SU-DHL-6 (cell line): ENCODE data around the gene ZNF467.

Experiments used
- H2AFZ ChIP-seq: fragments of 200-600 bp; sonication (generic); 2 replicates; pipeline ENCODE4 v1.6.1; 2014; ENCODE audit warnings: low read depth, mild to moderate bottlenecking, moderate library complexity, mixed read lengths, antibody characterized with exemption, low read length; ENCODE audit not compliant: severe bottlenecking
- H3F3A ChIP-seq: fragments of 200-600 bp; shearing (Covaris generic); 2 replicates; pipeline ENCODE4 v1.6.0; 2016; ENCODE audit warnings: antibody characterized with exemption, mild to moderate bottlenecking; ENCODE audit not compliant: insufficient read depth
- H3K27ac ChIP-seq: fragments of 200-600 bp; sonication (generic); 2 replicates; pipeline ENCODE4 v1.5.1; 2016; ENCODE audit warnings: low read depth, mild to moderate bottlenecking, low read length, moderate library complexity, mixed read lengths
- H3K27me3 ChIP-seq: fragments of 200-600 bp; sonication (generic), shearing (Covaris generic); 2 replicates; pipeline ENCODE4 v1.6.0; 2014; ENCODE audit warnings: mild to moderate bottlenecking, low read length
- H3K36me3 ChIP-seq: fragments of 200-600 bp; sonication (generic); 2 replicates; pipeline ENCODE4 v1.6.1; 2014; ENCODE audit warnings: mild to moderate bottlenecking, low read length, mixed read lengths
- H3K4me2 ChIP-seq: fragments of 300-600, 200-600 bp; shearing (Covaris generic), sonication (generic); 2 replicates; pipeline ENCODE4 v1.6.0; 2014; ENCODE audit warnings: low read length, low read depth, mild to moderate bottlenecking; ENCODE audit not compliant: poor library complexity, severe bottlenecking
- H3K4me3 ChIP-seq: fragments of 200-600 bp; sonication (generic); 2 replicates; pipeline ENCODE4 v1.5.1; 2014; ENCODE audit warnings: antibody characterized with exemption, low read length, mild to moderate bottlenecking, mixed read lengths; ENCODE audit not compliant: insufficient read depth, poor library complexity, severe bottlenecking
- H3K79me2 ChIP-seq: fragments of 200-600 bp; sonication (generic); 2 replicates; pipeline ENCODE4 v1.6.1; 2014; ENCODE audit warnings: mild to moderate bottlenecking, low read length, moderate library complexity; ENCODE audit not compliant: insufficient read depth
- H3K9ac ChIP-seq: fragments of 200-600 bp; sonication (generic); 2 replicates; pipeline ENCODE4 v1.7.0; 2014; ENCODE audit warnings: mild to moderate bottlenecking, low read length
- H3K9me2 ChIP-seq: fragments of 200-600 bp; sonication (generic); replicated peaks from 2 replicates; pipeline ENCODE4 v1.6.1; 2014; ENCODE audit warnings: low read length; ENCODE audit not compliant: insufficient read depth
- H3K9me3 ChIP-seq: fragments of 200-600 bp; sonication (generic); 2 replicates; pipeline ENCODE4 v1.6.1; 2014; ENCODE audit warnings: low read length, mixed read lengths; ENCODE audit not compliant: insufficient read depth
- H4K20me1 ChIP-seq: fragments of 200-600 bp; sonication (generic); 2 replicates; pipeline ENCODE4 v1.6.1; 2014; ENCODE audit warnings: low read depth, mild to moderate bottlenecking, antibody characterized with exemption, low read length, moderate library complexity, mixed read lengths
- CTCF ChIP-seq: fragments of 200-600 bp; sonication (generic); IDR thresholded peaks from one replicate; pipeline ENCODE4 v1.5.1; 2017; ENCODE audit warnings: antibody characterized with exemption, mild to moderate bottlenecking, low read length, moderate library complexity; ENCODE audit not compliant: insufficient read depth, poor library complexity, severe bottlenecking
- EZH2phosphoT487 ChIP-seq: fragments of 200-600 bp; sonication (generic), shearing (Covaris generic); conservative IDR thresholded peaks from 2 replicates; pipeline ENCODE4 v1.6.1; 2018; ENCODE audit warnings: mild to moderate bottlenecking, antibody characterized with exemption, low read length, moderate library complexity, mixed read lengths

The ZNF467 gene

GRCh38 chr7:149780056-149780455 is 6.7 kb upstream of the ZNF467 start:
- Histone ChIP-seq H3F3A (no peaks in the 10 kb centered on the region), H2AFZ (no peak overlapping the region), H3K9ac (no peak overlapping the region), H3K9me3 (no peaks in the 10 kb centered on the region), H3K4me2 (no peak overlapping the region), H3K36me3 (no peaks in the 10 kb centered on the region), H3K27ac (no peak overlapping the region), H3K4me3 (no peak overlapping the region), H3K27me3 (no peaks in the 10 kb centered on the region), H3K79me2 (no peaks in the 10 kb centered on the region), H4K20me1 (no peaks in the 10 kb centered on the region), H3K9me2 (no peaks in the 10 kb centered on the region)
- no peak for TF ChIP-seq CTCF
- no peak for TF ChIP-seq EZH2phosphoT487

DNA sequence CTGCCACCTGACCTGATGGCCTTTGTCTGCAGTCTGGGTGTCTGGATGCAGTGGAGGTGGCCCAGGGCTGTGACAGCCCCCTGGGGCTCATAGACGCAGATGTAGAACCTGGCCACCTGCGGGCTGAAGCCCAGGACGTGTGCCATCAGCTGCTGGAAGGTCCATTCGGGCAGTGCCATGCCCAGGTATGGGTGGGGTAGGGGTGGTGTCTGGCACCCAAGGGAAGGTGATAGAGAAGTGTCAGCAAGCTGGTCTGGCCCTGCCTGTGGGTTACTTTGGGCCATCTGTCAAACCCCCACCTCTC is 6.1 kb upstream of the ZNF467 start:
- no peaks in the 10 kb centered on the region for H3K9me2 ChIP-seq
- no peak overlapping the region for H3K27ac ChIP-seq
- no peaks in the 10 kb centered on the region for H3K79me2 ChIP-seq
- no peak overlapping the region for H3K4me2 ChIP-seq
- H4K20me1 ChIP-seq = no peaks in the 10 kb centered on the region
- TF ChIP-seq CTCF (no peak), EZH2phosphoT487 (no peak)
- H2AFZ ChIP-seq = no peak overlapping the region
- H3K9me3 ChIP-seq = no peaks in the 10 kb centered on the region
- no peak overlapping the region for H3K9ac ChIP-seq
- no peaks in the 10 kb centered on the region for H3K27me3 ChIP-seq
- H3K36me3 ChIP-seq = no peaks in the 10 kb centered on the region
- H3F3A ChIP-seq = no peaks in the 10 kb centered on the region
- no peak overlapping the region for H3K4me3 ChIP-seq

DNA sequence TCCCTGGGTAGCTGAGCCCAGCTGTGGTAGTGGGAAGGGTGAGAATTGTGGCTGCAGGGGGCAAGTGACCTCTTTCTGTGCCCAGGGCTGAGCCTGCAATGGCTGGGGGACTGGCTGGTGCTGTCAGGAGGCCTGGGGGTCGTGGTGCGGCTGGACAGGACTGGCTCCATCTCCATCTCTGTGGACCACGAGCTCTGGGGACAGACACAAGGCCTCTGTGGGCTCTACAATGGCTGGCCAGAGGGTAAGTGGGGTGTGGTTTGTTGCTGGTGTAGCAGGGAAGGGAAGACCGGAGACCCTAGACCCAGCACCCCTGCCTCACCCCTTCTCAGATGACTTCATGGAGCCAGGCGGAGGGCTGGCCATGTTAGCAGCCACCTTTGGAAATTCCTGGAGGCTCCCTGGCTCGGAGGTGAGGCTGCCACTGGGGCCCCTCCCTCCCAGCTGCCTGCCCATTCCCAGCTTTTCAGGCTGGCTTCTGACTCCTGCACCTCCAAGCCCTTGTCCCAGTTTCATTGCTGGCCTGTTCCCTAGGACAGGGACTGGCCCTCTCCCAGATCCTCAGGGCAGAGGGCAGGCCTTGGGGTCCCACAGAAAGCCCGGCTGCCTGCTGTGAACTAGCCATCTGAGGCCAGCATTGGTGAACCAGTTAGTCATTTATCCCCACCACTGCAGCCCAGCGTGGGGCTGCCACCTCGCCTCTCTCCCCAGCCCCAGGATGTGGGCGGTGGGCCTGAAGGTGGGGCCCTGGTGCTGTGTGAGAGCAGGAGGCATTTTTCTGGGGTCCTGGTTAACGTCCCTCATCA is 5.5 kb upstream of the ZNF467 start:
- H3K4me2 ChIP-seq = no peak overlapping the region
- no peak overlapping the region for H3K27ac ChIP-seq
- no peak overlapping the region for H3K9ac ChIP-seq
- H3K27me3 ChIP-seq = no peaks in the 10 kb centered on the region
- no peaks in the 10 kb centered on the region for H4K20me1 ChIP-seq
- H3K9me3 ChIP-seq = no peaks in the 10 kb centered on the region
- no peaks in the 10 kb centered on the region for H3K36me3 ChIP-seq
- no peaks in the 10 kb centered on the region for H3F3A ChIP-seq
- H2AFZ ChIP-seq = no peak overlapping the region
- H3K9me2 ChIP-seq = no peaks in the 10 kb centered on the region
- no peak overlapping the region for H3K4me3 ChIP-seq
- H3K79me2 ChIP-seq = no peaks in the 10 kb centered on the region
- TF ChIP-seq EZH2phosphoT487 (no peak), CTCF (no peak)
